PC-3 (cell line): Measurements from ENCODE around the gene CARHSP1. TPM values are rescaled to one million over a fixed set of nuclear protein-coding genes. Genes with fewer than 3 reads are reported as not detected.

ENCODE experiments used
- ATAC-seq: fragments of 200-7000 bp; cut with Tn5 transposase; 2 replicates; pipeline ENCODE4 v1.9.1; 2020; ENCODE audit warnings: mild to moderate bottlenecking, moderate library complexity
- BruUV-seq: library from RNA; stranded (reverse); fragments of 400-500 nt; replicated peaks from 2 replicates; lab custom pipeline; 2021; lab: Mats Ljungman, UMichigan
- CTCF ChIA-PET: fragments of 300-600 bp; sonication (Branson Sonifier 250); formaldehyde crosslinking; loops from one replicate; lab custom pipeline; 2022; ENCODE audit warnings: antibody characterized with exemption; lab: Charles Lee
- POLR2A ChIA-PET: fragments of 300-600 bp; sonication (Branson Sonifier 250); formaldehyde crosslinking; loops from one replicate; lab custom pipeline; 2022; ENCODE audit warnings: antibody characterized with exemption; ENCODE audit not compliant: unreplicated experiment; lab: Charles Lee
- DNase-seq: peaks from one replicate; pipeline ENCODE4 v3.0.0-alpha.2; 2015
- H2AFZ ChIP-seq: fragments of 300-600 bp; sonication (generic); 2 replicates; pipeline ENCODE4 v1.6.0; 2016; ENCODE audit warnings: antibody characterized with exemption, low read length
- H3F3A ChIP-seq: fragments of 300-600 bp; sonication (generic); one replicate; pipeline ENCODE4 v1.6.0; 2017; ENCODE audit warnings: antibody characterized with exemption, low read length, control low read depth, mild to moderate bottlenecking; ENCODE audit not compliant: unreplicated experiment
- H3K27ac ChIP-seq: fragments of 300-600 bp; sonication (generic); 2 replicates; pipeline ENCODE4 v1.5.1; 2016; ENCODE audit warnings: mild to moderate bottlenecking, low read length
- H3K27me3 ChIP-seq: fragments of 300-600 bp; sonication (generic); 2 replicates; pipeline ENCODE4 v1.6.1; 2016; ENCODE audit warnings: low read length, mixed read lengths
- H3K36me3 ChIP-seq: fragments of 300-600 bp; sonication (generic); 2 replicates; pipeline ENCODE4 v1.6.1; 2016; ENCODE audit warnings: low read depth, mixed run types, low read length, mixed read lengths
- H3K4me1 ChIP-seq: fragments of 300-600 bp; sonication (generic); 2 replicates; pipeline ENCODE4 v1.5.1; 2016; ENCODE audit warnings: low read length; ENCODE audit not compliant: insufficient read depth
- H3K4me2 ChIP-seq: fragments of 300-600 bp; sonication (generic); 2 replicates; pipeline ENCODE4 v1.6.0; 2016; ENCODE audit warnings: low read length
- H3K4me3 ChIP-seq: fragments of 300-600 bp; sonication (generic); 2 replicates; pipeline ENCODE4 v1.5.1; 2016; ENCODE audit warnings: mild to moderate bottlenecking, low read length, mixed read lengths
- H3K79me2 ChIP-seq: fragments of 300-600 bp; sonication (generic); 2 replicates; pipeline ENCODE4 v1.6.1; 2017; ENCODE audit warnings: low read length, mixed read lengths
- H3K9ac ChIP-seq: fragments of 300-600 bp; sonication (generic); 2 replicates; pipeline ENCODE4 v1.6.0; 2016; ENCODE audit warnings: mild to moderate bottlenecking, low read length
- H3K9me2 ChIP-seq: fragments of 300-600 bp; sonication (generic); replicated peaks from 2 replicates; pipeline ENCODE4 v1.6.1; 2016; ENCODE audit warnings: mixed run types, low read length, mixed read lengths
- H3K9me3 ChIP-seq: fragments of 300-600 bp; sonication (generic); 2 replicates; pipeline ENCODE4 v1.6.1; 2016; ENCODE audit warnings: low read length, mixed read lengths
- H4K20me1 ChIP-seq: fragments of 300-600 bp; sonication (generic); 2 replicates; pipeline ENCODE4 v1.6.1; 2016; ENCODE audit warnings: low read length, mixed read lengths
- EZH2 ChIP-seq: fragments of 300-600 bp; sonication (generic); IDR thresholded peaks from one replicate; pipeline ENCODE4 v1.6.1; 2017; ENCODE audit warnings: antibody characterized with exemption, mild to moderate bottlenecking, low read length; ENCODE audit not compliant: unreplicated experiment
- EZH2phosphoT487 ChIP-seq: fragments of 300-600 bp; sonication (generic); IDR thresholded peaks from 2 replicates; pipeline ENCODE4 v1.6.1; 2018; ENCODE audit warnings: mild to moderate bottlenecking, antibody characterized with exemption, low read length, borderline replicate concordance
- intact Hi-C: fragments of 100-400 bp; cut with micrococcal nuclease; formaldehyde crosslinking; loops from 2 replicates; pipeline ENCODE4 v1.9.0; 2023
- total RNA-seq: library from RNA; depleted of rRNA; stranded (reverse); fragments of >200 nt; gene quantifications from 2 replicates; pipeline ENCODE4 v1.2.3, GENCODE V29; 2014
- TF ChIP-seq, protein P1 (sequence below): fragments of 300-600 bp; sonication (generic); conservative IDR thresholded peaks from 2 replicates; pipeline ENCODE4 v1.5.1; 2017; ENCODE audit warnings: antibody characterized with exemption, low read depth, mild to moderate bottlenecking, low read length

Gene CARHSP1
- total RNA-seq, 1 experiment from 2014 or later, result 142 TPM

DNA sequence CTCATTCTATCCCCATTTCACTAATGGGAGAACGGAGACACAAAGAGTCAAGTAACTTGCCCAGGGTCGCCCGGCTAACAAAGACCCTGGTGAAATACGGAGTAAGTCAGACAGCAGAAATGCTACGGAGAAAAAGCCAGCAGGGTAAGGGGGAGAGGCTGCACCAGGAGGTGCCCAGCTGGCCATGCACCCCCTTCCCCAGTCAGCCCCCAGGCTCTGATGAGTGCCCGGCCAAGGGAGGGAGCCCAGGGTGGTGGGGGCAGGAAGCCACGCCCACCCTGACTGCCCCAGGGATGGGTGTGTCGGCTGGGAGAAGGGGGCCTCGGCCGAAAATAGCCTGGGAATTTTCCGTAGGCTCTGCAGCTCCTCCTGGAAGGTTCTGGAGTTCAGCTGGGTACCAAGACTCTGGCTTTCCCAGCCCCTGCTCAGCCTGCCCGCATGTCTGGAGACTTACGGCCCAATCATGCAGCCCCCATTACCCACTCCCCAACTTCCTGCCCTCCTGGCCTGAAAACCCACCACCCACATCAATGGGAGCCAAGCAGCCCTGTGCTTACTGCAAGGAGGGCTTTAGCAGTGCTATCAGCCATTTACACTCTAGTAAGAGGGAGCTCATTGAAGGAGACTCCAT, 4.2 kb downstream of the CARHSP1 start:
- intact Hi-C loops, result loop anchor here (5.0 kb wide), 1 partner anchor 67 kb away; the partner anchor contains the start of genes PMM2 and TMEM186
- Histone ChIP-seq H3K79me2 (peaks cover 71% of the 10 kb centered on the region), H3K4me2 (no peak overlapping the region), H3K4me3 (no peak overlapping the region), H3K27ac (no peak overlapping the region), H2AFZ (no peak overlapping the region), H3K27me3 (no peaks in the 10 kb centered on the region), H3K9ac (no peak overlapping the region), H4K20me1 (peaks cover 33% of the 10 kb centered on the region), H3F3A (no peaks in the 10 kb centered on the region), H3K9me2 (no peaks in the 10 kb centered on the region), H3K4me1 (peaks cover 12% of the 10 kb centered on the region; the same call in 1 of the 2 replicates), H3K9me3 (no peaks in the 10 kb centered on the region), H3K36me3 (no peaks in the 10 kb centered on the region)
- no TSS peak for BruUV-seq
- POLR2A ChIA-PET, result no interaction called here
- no peak for ATAC-seq
- no peak for DNase-seq
- TF ChIP-seq, protein P1, sequence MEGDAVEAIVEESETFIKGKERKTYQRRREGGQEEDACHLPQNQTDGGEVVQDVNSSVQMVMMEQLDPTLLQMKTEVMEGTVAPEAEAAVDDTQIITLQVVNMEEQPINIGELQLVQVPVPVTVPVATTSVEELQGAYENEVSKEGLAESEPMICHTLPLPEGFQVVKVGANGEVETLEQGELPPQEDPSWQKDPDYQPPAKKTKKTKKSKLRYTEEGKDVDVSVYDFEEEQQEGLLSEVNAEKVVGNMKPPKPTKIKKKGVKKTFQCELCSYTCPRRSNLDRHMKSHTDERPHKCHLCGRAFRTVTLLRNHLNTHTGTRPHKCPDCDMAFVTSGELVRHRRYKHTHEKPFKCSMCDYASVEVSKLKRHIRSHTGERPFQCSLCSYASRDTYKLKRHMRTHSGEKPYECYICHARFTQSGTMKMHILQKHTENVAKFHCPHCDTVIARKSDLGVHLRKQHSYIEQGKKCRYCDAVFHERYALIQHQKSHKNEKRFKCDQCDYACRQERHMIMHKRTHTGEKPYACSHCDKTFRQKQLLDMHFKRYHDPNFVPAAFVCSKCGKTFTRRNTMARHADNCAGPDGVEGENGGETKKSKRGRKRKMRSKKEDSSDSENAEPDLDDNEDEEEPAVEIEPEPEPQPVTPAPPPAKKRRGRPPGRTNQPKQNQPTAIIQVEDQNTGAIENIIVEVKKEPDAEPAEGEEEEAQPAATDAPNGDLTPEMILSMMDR, result no peak
- no peak for TF ChIP-seq EZH2
- TF ChIP-seq EZH2phosphoT487, result no peak
- CTCF ChIA-PET, result no interaction called here

DNA sequence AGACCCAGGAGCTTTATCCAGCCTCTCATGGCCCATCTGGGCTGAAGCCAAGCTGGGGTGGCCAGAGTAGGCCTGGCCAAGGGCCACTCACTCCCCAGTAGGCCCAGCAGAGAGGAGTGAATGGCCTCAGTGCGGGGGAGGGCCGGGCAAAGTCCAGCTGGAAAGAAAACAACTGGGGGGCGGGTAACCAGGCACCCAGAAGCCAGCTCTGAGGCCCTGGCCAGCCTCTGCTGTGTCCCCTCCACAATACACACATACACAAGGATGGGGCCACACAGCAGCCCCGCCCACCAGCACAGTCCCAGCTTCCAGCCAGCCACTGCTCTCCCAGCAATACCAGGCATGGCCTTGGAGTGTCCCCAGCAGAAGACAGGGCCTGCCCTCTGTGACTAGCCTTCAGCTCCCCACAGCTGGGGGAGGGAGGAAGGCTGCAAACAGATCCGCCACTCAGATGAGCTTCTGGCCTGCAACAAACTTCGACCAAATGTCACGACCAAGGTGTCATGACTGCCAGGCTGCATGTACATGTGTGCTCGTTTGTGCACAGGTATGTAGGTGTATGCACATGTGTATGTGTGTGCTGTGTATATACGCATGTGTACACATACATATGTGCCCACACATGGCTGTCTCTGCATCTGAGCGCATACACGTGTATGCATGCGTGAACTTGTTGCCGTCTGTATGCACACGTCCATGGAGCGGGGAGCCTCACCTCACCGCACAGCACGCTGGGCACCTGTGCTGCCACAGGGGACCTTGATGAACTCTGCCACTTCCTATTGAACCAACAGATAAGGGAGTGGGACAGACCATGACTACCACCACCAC, 5.0 kb downstream of the CARHSP1 start:
- Histone ChIP-seq H3F3A (no peaks in the 10 kb centered on the region), H3K9ac (no peak overlapping the region), H3K4me2 (no peak overlapping the region), H3K27me3 (no peaks in the 10 kb centered on the region), H3K27ac (no peak overlapping the region), H3K36me3 (no peaks in the 10 kb centered on the region), H4K20me1 (peaks cover 33% of the 10 kb centered on the region), H2AFZ (no peak overlapping the region), H3K9me3 (no peaks in the 10 kb centered on the region), H3K4me3 (no peak overlapping the region), H3K4me1 (peaks cover 8% of the 10 kb centered on the region; the same call in 1 of the 2 replicates), H3K9me2 (no peaks in the 10 kb centered on the region), H3K79me2 (peaks cover 76% of the 10 kb centered on the region)
- ChIA-PET POLR2A (no interaction called here), CTCF (no interaction called here)
- TF ChIP-seq EZH2 (no peak), EZH2phosphoT487 (no peak)
- TF ChIP-seq, protein P1, result no peak
- BruUV-seq, result no TSS peak
- ATAC-seq (0 out of 2 replicates have a peak, but pooled peaks have one; percentile 9), DNase-seq (no peak)
- intact Hi-C loops, result no loop called here
